ENCODE results near the gene USP6NL.
"Not testable (repeated sequence)": the region's sequence is repeated elsewhere in the genome, so short reads cannot be mapped to it uniquely, and the experiment has no call there.

Gene USP6NL

DNA sequence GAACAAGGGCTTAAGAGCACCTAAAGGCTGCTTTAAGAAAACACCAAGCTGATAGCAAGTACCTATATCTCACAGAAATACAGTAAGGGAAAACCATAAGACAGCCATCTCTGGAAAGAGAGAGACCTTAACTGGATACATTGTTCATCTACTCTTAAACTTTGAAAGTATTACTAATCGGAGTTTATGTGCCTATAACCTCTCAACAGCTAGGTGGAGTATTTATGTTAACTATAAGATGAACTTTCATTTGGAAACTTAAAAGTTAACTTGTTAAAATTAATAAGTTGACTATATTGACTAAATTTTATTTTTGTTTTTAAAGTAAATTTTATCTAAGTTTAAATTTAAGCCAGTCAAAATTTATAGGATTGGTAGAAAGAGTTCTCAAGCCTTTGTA lies 90.6 kb downstream of the USP6NL start:
- no peak overlapping the region for H3K4me3 ChIP-seq (ENCODE audit: low read depth, low read length)

DNA sequence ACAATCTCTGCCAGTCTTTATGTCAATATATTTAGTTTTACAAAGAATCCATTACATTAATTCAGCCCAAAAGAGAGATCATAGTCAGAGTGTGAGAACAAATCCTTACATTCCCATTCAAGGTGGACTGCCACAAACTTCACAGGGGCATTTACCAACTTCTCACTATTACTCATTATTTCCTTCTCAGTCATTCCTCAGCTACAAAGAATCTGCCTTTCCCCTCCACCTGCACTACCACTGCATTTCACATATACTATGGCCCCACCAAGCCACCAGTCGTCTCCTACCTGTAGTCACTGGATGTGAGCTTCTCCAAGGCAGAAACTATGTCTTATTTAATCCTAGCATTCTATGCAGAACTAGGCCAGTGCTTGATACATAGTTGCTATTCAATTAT lies 94.3 kb downstream of the USP6NL start:
- H3K4me3 ChIP-seq (ENCODE audit: low read depth, low read length), result no peak overlapping the region

- H3K4me3 ChIP-seq (ENCODE audit: low read depth, low read length), result no peak overlapping the region
Measured at GRCh38 chr10:11516431-11516746, 95.1 kb downstream of the USP6NL start.

- H3K4me3 ChIP-seq (ENCODE audit: low read depth, low read length), result no peak overlapping the region
Measured at GRCh38 chr10:11515596-11516430, 95.6 kb downstream of the USP6NL start.

GRCh38 chr10:11513727-11514126 lies 97.7 kb downstream of the USP6NL start:
- H3K4me3 ChIP-seq (ENCODE audit: low read depth, low read length), result no peak overlapping the region

DNA sequence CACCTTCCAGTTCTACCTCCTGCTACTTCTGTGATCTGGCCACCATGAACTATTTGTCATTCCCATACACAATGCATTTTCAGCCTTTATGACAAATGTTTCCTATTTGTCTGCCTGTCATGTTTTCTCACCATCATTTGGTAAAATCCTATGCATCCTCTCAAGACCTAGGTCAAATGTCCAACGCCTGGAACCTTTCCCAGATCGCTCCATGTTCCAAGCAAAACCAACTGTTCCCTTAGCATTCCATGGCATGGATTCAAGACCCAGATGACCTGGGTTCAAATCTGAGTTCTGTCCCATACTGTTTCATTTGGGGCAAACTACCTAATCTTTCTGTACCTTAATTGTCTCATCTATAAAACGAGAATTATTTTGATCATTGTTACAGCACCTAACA lies 98.9 kb downstream of the USP6NL start:
- no peak overlapping the region for H3K4me3 ChIP-seq (ENCODE audit: low read depth, low read length)

DNA sequence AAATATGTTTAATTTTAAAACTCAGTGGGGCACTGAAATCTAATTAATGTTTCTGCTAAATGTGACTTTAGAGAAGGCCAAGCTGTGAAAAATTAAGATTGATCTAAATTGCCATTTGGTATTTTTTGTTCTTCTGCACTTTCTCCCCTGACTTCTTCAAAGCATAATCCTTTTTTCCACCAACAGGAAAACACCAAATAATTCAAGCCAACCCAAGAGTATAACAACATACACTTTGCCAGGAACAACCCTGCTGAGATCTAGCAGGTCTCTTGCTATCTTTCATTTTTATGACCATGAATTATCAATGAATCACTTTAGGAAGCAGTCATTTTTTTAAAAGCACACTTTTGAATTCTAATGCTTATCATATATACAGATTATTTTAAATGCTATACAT lies 100.1 kb downstream of the USP6NL start:
- H3K4me3 ChIP-seq (ENCODE audit: low read depth, low read length), result no peak overlapping the region

DNA sequence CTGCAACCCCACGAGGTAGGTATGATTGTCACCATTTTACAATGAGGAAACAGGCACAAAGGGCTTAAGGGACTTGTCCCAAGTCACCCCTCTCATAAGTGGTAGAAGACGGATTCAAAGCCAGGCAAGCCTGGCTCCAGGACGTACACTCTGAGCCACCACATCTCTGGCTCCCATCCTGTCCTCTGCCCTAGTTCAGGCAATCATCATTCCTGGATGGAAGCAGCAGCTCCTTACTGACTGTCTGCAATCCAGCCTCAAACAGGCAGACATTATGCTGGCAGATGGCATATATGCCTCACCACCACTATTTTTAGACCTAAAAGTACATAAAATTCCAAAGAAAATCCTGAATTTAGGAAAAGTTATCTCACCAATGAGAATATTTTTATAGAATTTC lies 100.7 kb downstream of the USP6NL start:
- H3K4me3 ChIP-seq (ENCODE audit: low read depth, low read length), result no peak overlapping the region

- no peak overlapping the region for H3K4me3 ChIP-seq (ENCODE audit: low read depth, low read length)
Measured at GRCh38 chr10:11510281-11510680, 101.2 kb downstream of the USP6NL start.

- H3K4me3 ChIP-seq (ENCODE audit: low read depth, low read length), result no peak overlapping the region
Measured at GRCh38 chr10:11509036-11509435, 102.4 kb downstream of the USP6NL start.

- no peak overlapping the region for H3K4me3 ChIP-seq (ENCODE audit: low read depth, low read length)
Measured at GRCh38 chr10:11506247-11506789, 105.1 kb downstream of the USP6NL start.

GRCh38 chr10:11505639-11506038 lies 105.8 kb downstream of the USP6NL start:
- H3K4me3 ChIP-seq (ENCODE audit: low read depth, low read length), result no peak overlapping the region

- H3K4me3 ChIP-seq (ENCODE audit: low read depth, low read length), result no peak overlapping the region
Measured at GRCh38 chr10:11504566-11505285, 106.7 kb downstream of the USP6NL start.

DNA sequence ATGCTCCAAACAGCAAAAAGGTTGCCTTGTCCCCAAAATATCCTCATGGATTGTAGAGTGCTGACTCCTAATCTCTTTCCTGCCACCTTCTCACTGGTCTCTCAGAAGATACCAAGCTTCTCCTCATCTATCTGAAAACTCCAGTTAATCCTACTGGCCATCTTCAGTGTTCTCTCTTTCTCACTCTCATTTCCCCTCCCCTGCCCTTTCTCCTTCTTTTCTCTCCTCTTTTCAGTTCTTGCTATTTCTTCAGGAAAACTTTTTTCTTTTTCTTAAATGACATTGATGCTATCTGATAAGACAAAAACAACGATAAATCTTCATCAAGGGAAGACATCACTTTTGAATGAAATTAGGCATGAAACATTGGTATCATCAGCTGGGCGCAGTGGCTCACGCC lies 109.8 kb downstream of the USP6NL start:
- no peak overlapping the region for H3K4me3 ChIP-seq (ENCODE audit: low read depth, low read length)

DNA sequence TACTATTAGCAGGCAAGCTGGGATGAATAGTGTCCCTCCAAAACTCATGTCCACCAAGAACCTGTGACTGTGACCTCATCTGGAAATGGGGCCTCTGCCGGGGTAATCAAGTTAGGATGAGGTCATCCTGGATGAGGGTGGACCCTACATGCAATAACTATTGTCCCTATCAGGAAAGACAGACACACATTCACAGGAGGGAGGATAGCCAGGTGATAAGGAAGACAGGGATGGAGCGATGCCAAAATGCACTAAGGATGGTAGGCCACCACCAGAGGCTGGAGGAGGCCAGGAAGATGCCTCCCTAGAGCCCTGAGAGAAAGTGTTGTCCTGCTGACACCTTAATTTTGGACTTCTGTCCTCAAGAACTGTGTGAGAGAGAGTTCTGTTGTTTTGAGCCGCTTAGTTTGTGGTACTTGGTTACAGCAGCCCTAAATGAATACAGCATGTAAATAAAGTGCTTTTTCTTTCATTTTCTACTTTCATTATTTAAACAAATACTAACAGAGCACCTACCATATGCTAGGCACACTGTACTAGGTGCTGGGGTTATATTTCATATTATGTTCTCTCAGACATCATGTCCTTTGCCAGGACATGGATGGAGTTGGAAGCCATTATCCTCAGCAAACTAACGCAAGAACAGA lies 111.9 kb downstream of the USP6NL start:
- no peak overlapping the region for H3K4me3 ChIP-seq (ENCODE audit: low read depth, low read length)

DNA sequence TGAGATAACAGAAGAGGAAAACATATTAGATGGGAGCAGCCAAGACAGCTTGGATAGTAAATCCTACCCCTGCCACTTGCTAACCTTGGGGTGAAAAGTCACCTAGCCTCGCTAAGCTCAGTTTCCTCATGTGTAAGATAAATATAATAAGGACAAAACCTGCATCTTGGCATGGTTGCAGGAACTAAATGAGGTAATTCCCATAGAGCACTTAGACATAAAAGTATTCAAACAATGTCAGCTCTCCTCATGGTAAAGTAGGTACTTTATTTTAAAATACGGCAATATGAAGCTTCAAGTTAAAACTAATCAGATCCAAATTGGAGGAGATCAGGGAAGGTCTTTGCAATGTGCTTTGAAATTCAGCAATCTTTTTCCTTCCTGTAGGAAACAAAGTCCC lies 113.1 kb downstream of the USP6NL start:
- H3K4me3 ChIP-seq (ENCODE audit: low read depth, low read length), result no peak overlapping the region

GRCh38 chr10:11494923-11495322 lies 116.5 kb downstream of the USP6NL start:
- not testable (repeated sequence) for H3K4me3 ChIP-seq (ENCODE audit: low read depth, low read length)

DNA sequence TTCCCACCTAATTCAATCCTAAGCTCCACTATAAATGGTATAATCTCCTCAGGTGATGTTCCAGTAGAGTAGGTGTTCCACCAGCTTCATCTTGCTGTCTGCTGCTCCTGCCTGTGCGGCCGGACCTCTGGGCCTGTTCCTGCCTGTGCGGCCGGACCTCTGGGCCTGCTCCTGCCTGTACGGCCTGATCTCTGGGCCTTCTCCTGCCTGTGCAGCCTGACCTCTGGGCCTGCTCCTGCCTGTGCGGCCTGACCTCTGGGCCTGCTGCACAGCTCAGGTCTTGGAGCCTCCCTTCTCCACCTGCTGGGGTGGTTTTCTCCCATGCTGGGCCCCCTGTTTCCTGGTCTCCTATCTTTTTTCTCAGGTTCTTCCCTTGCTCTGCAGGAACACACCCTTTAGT lies 117.8 kb downstream of the USP6NL start:
- no peak overlapping the region for H3K4me3 ChIP-seq (ENCODE audit: low read depth, low read length)

DNA sequence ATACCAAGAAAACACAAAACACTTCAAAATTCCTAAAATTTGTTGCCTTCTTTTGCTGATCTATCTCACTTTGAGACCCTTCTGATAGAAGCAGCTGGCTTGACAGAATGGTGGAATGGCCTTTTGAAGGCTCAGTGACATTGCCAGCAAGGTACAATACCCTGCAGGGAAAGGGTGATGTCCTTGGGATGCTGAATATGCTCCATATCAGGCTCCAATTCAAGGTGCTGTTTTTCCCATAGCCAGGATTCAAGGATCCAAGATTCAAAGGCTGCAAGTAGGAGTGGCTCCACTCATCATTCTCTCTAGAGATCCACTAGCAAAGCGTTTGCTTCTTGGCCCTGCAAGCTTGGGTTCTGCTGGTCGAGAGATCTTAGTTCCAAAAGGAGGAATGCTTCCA lies 120.4 kb downstream of the USP6NL start:
- no peak overlapping the region for H3K4me3 ChIP-seq (ENCODE audit: low read depth, low read length)

- H3K4me3 ChIP-seq (ENCODE audit: low read depth, low read length), result no peak overlapping the region
Measured at GRCh38 chr10:11489591-11489990, 121.9 kb downstream of the USP6NL start.

- H3K4me3 ChIP-seq (ENCODE audit: low read depth, low read length), result no peak overlapping the region
Measured at GRCh38 chr10:11488126-11488525, 123.3 kb downstream of the USP6NL start.
